Kasumi-1 (cell line): ENCODE data around the gene RAB43.
"Not testable (repeated sequence)": the region's sequence is repeated elsewhere in the genome, so short reads cannot be mapped to it uniquely, and the experiment has no call there.

Experiments used
- DNase-seq, 2 experiments: peaks; one replicate each; lab custom pipeline; 2025; lab: John Stamatoyannopoulos, UW

RAB43 gene

GRCh38 chr3:129122412-129123011 is 908 bp upstream of the RAB43 start:
- DNase-seq = no peak

GRCh38 chr3:129121016-129121791 is 400 bp downstream of the RAB43 start:
- DNase-seq = peak; percentile 45 to 47

- peak; percentile 98 to 99 for DNase-seq
Measured at GRCh38 chr3:129120254-129121004, 1.2 kb downstream of the RAB43 start.

GRCh38 chr3:129119365-129120100 is 2.1 kb downstream of the RAB43 start:
- DNase-seq = peak in 1 of 2 experiments; percentile 13

- DNase-seq = no peak
Measured at GRCh38 chr3:129118745-129119144, 2.9 kb downstream of the RAB43 start.

- DNase-seq = no peak
Measured at GRCh38 chr3:129117134-129117533, 4.5 kb downstream of the RAB43 start.

- DNase-seq = peak; percentile 38 to 44
Measured at GRCh38 chr3:129116482-129116946, 5.1 kb downstream of the RAB43 start.

GRCh38 chr3:129114455-129114854 is 7.1 kb downstream of the RAB43 start:
- no peak for DNase-seq

GRCh38 chr3:129112308-129113052 is 9.1 kb downstream of the RAB43 start:
- peak; percentile 33 to 47 for DNase-seq

GRCh38 chr3:129111076-129111780 is 10.4 kb downstream of the RAB43 start:
- not testable (repeated sequence) for DNase-seq

GRCh38 chr3:129107793-129108192 is 13.8 kb downstream of the RAB43 start:
- DNase-seq = no peak

- no peak for DNase-seq
Measured at GRCh38 chr3:129106866-129107565, 14.6 kb downstream of the RAB43 start.

GRCh38 chr3:129106320-129106719 is 15.3 kb downstream of the RAB43 start:
- no peak for DNase-seq

GRCh38 chr3:129105862-129106261 is 15.7 kb downstream of the RAB43 start:
- no peak for DNase-seq

- no peak for DNase-seq
Measured at GRCh38 chr3:129104498-129105079, 17.0 kb downstream of the RAB43 start.

GRCh38 chr3:129104051-129104450 is 17.6 kb downstream of the RAB43 start:
- DNase-seq = no peak

- DNase-seq = no peak
Measured at GRCh38 chr3:129103296-129103695, 18.3 kb downstream of the RAB43 start.

- no peak for DNase-seq
Measured at GRCh38 chr3:129101370-129102138, 20.1 kb downstream of the RAB43 start.

GRCh38 chr3:129100274-129100673 is 21.3 kb downstream of the RAB43 start:
- DNase-seq = no peak
